ENCODE results near the gene MYRIP.

The MYRIP gene

DNA sequence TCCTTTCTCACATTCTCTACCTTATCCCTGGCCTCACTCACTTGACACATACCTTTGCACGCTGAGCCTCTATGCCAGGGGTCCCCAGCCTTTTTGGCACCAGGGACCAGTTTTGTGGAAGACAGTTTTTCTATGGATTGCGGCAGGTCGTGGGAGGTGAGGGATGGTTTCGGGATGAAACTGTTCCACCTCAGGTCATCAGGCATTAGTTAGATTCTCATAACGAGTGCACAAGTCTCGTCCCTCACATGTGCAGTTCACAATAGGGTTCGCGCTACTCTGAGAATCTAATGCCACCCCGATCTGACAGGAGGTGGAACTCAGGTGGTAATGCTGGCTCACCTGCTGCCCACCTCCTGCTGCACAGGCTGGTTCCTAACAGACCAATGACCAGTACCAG, 387.6 kb downstream of the MYRIP start:
- Histone ChIP-seq H3K36me3 (ENCODE audit: control insufficient read depth, insufficient read depth, low read length) (no peaks in the 10 kb centered on the region), H3K4me3 (ENCODE audit: insufficient read depth, low read depth, low read length, poor library complexity, severe bottlenecking) (no peak overlapping the region), H3K27ac (ENCODE audit: insufficient read depth, low read length, poor library complexity, severe bottlenecking) (no peak overlapping the region), H3K9me3 (ENCODE audit: control insufficient read depth, low read length) (no peaks in the 10 kb centered on the region), H3K4me1 (ENCODE audit: control insufficient read depth, insufficient read depth, low read length, poor library complexity, severe bottlenecking) (no peaks in the 10 kb centered on the region), H3K27me3 (replicated peaks; ENCODE audit: control insufficient read depth, insufficient read depth, low read length, poor library complexity, severe bottlenecking) (no peaks in the 10 kb centered on the region)
- DNase-seq, result no peak

DNA sequence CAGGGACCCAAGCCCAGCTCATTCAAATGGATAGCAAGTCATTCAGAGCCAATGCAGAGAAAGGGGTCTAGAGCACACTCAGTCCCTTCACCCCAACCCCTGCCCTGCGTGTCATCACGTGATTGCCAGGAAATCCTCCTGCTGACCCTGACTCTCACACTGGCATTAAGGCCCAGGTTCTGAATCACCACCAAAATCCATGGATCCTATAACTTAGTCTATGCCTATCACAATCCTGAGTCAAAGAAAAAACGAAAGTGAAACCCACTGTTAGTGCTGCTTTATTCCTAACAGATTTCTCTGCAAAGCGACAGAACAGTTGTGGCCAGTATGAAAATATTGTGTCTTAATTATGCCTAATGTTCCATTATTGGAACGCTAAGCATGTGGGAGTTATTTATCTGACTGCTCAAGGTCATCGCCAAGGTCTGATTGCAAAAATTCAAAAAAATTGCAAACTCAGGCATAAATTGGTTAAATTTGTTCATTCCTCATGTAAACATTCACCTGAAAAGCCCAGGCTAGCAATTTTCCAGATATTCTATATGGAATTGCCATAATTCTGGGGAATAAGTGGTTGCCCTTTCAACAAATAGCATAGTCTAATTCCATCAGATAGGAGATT, 391.4 kb downstream of the MYRIP start:
- no peak for DNase-seq
- H3K4me3 ChIP-seq (ENCODE audit: insufficient read depth, low read depth, low read length, poor library complexity, severe bottlenecking), result no peak overlapping the region
- H3K36me3 ChIP-seq (ENCODE audit: control insufficient read depth, insufficient read depth, low read length), result no peaks in the 10 kb centered on the region
- no peaks in the 10 kb centered on the region for H3K9me3 ChIP-seq (ENCODE audit: control insufficient read depth, low read length)
- H3K4me1 ChIP-seq (ENCODE audit: control insufficient read depth, insufficient read depth, low read length, poor library complexity, severe bottlenecking), result no peaks in the 10 kb centered on the region
- no peaks in the 10 kb centered on the region for H3K27me3 ChIP-seq (replicated peaks; ENCODE audit: control insufficient read depth, insufficient read depth, low read length, poor library complexity, severe bottlenecking)
- no peak overlapping the region for H3K27ac ChIP-seq (ENCODE audit: insufficient read depth, low read length, poor library complexity, severe bottlenecking)

DNA sequence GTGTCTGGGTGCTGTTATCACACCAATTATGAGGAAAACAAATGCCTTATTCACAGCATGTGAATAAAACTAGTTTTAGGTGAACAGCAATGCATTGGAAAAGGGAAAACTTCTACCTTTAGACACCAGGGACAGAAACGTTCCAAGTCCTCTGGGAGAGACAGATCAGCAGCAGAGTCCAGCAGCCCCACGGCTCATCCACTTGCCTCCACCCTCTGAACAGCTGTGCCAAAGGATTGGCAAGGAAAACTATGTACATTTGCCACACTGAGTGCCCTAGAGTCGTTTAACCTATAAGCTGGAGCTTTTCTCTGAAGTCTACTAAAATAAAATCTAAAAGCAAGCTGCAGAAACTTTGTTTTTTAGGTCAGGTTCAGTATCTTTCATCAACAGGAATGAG, 392.4 kb downstream of the MYRIP start:
- Histone ChIP-seq H3K9me3 (ENCODE audit: control insufficient read depth, low read length) (no peaks in the 10 kb centered on the region), H3K27me3 (replicated peaks; ENCODE audit: control insufficient read depth, insufficient read depth, low read length, poor library complexity, severe bottlenecking) (no peaks in the 10 kb centered on the region), H3K36me3 (ENCODE audit: control insufficient read depth, insufficient read depth, low read length) (no peaks in the 10 kb centered on the region), H3K4me3 (ENCODE audit: insufficient read depth, low read depth, low read length, poor library complexity, severe bottlenecking) (no peak overlapping the region), H3K27ac (ENCODE audit: insufficient read depth, low read length, poor library complexity, severe bottlenecking) (no peak overlapping the region), H3K4me1 (ENCODE audit: control insufficient read depth, insufficient read depth, low read length, poor library complexity, severe bottlenecking) (no peaks in the 10 kb centered on the region)
- no peak for DNase-seq

GRCh38 chr3:40206522-40206921, 397.1 kb downstream of the MYRIP start:
- DNase-seq, result no peak

GRCh38 chr3:40207796-40208195, 398.4 kb downstream of the MYRIP start:
- no peaks in the 10 kb centered on the region for H3K27me3 ChIP-seq (replicated peaks; ENCODE audit: control insufficient read depth, insufficient read depth, low read length, poor library complexity, severe bottlenecking)
- H3K36me3 ChIP-seq (ENCODE audit: control insufficient read depth, insufficient read depth, low read length), result no peaks in the 10 kb centered on the region
- H3K9me3 ChIP-seq (ENCODE audit: control insufficient read depth, low read length), result no peaks in the 10 kb centered on the region
- no peak overlapping the region for H3K4me3 ChIP-seq (ENCODE audit: insufficient read depth, low read depth, low read length, poor library complexity, severe bottlenecking)
- no peaks in the 10 kb centered on the region for H3K4me1 ChIP-seq (ENCODE audit: control insufficient read depth, insufficient read depth, low read length, poor library complexity, severe bottlenecking)
- H3K27ac ChIP-seq (ENCODE audit: insufficient read depth, low read length, poor library complexity, severe bottlenecking), result no peak overlapping the region
- no peak for DNase-seq

More at GRCh38 chr3:40206522-40206921, 397.1 kb downstream of the MYRIP start:
- no peaks in the 10 kb centered on the region for H3K4me1 ChIP-seq (ENCODE audit: control insufficient read depth, insufficient read depth, low read length, poor library complexity, severe bottlenecking)
- no peak overlapping the region for H3K4me3 ChIP-seq (ENCODE audit: insufficient read depth, low read depth, low read length, poor library complexity, severe bottlenecking)
- H3K9me3 ChIP-seq (ENCODE audit: control insufficient read depth, low read length), result no peaks in the 10 kb centered on the region
- no peaks in the 10 kb centered on the region for H3K27me3 ChIP-seq (replicated peaks; ENCODE audit: control insufficient read depth, insufficient read depth, low read length, poor library complexity, severe bottlenecking)
- H3K36me3 ChIP-seq (ENCODE audit: control insufficient read depth, insufficient read depth, low read length), result no peaks in the 10 kb centered on the region
- no peak overlapping the region for H3K27ac ChIP-seq (ENCODE audit: insufficient read depth, low read length, poor library complexity, severe bottlenecking)

GRCh38 chr3:40208251-40208650, 398.8 kb downstream of the MYRIP start:
- DNase-seq, result no peak
- Histone ChIP-seq H3K36me3 (ENCODE audit: control insufficient read depth, insufficient read depth, low read length) (no peaks in the 10 kb centered on the region), H3K27me3 (replicated peaks; ENCODE audit: control insufficient read depth, insufficient read depth, low read length, poor library complexity, severe bottlenecking) (no peaks in the 10 kb centered on the region), H3K9me3 (ENCODE audit: control insufficient read depth, low read length) (no peaks in the 10 kb centered on the region), H3K27ac (ENCODE audit: insufficient read depth, low read length, poor library complexity, severe bottlenecking) (no peak overlapping the region), H3K4me1 (ENCODE audit: control insufficient read depth, insufficient read depth, low read length, poor library complexity, severe bottlenecking) (no peaks in the 10 kb centered on the region), H3K4me3 (ENCODE audit: insufficient read depth, low read depth, low read length, poor library complexity, severe bottlenecking) (no peak overlapping the region)

DNA sequence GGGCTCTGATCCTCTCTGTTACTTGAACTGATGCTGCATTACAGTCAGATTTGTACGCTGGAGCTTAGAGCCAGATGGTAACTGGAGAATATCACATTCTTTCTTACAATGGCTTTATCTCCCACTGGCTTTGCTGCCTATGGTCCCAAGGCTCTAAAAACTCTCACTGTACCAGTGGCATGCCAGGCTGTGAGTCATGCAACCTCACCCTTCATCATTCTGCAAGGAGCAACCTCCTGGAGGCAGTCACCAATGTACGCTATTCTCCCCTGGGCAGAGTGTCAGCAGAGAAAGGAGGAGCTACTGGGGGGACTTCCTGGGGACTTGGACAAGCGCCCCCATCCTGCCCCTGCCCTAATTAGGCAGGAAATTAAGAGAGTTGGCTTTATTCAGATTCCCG, 402.2 kb downstream of the MYRIP start:
- DNase-seq, result no peak
- no peaks in the 10 kb centered on the region for H3K27me3 ChIP-seq (replicated peaks; ENCODE audit: control insufficient read depth, insufficient read depth, low read length, poor library complexity, severe bottlenecking)
- no peak overlapping the region for H3K27ac ChIP-seq (ENCODE audit: insufficient read depth, low read length, poor library complexity, severe bottlenecking)
- H3K36me3 ChIP-seq (ENCODE audit: control insufficient read depth, insufficient read depth, low read length), result no peaks in the 10 kb centered on the region
- H3K4me3 ChIP-seq (ENCODE audit: insufficient read depth, low read depth, low read length, poor library complexity, severe bottlenecking), result no peak overlapping the region
- no peaks in the 10 kb centered on the region for H3K9me3 ChIP-seq (ENCODE audit: control insufficient read depth, low read length)
- no peaks in the 10 kb centered on the region for H3K4me1 ChIP-seq (ENCODE audit: control insufficient read depth, insufficient read depth, low read length, poor library complexity, severe bottlenecking)

GRCh38 chr3:40213556-40213955, 404.1 kb downstream of the MYRIP start:
- H3K27ac ChIP-seq (ENCODE audit: insufficient read depth, low read length, poor library complexity, severe bottlenecking), result no peak overlapping the region
- no peak for DNase-seq

GRCh38 chr3:40215015-40215414, 405.6 kb downstream of the MYRIP start:
- H3K27me3 ChIP-seq (replicated peaks; ENCODE audit: control insufficient read depth, insufficient read depth, low read length, poor library complexity, severe bottlenecking), result no peaks in the 10 kb centered on the region
- H3K4me3 ChIP-seq (ENCODE audit: insufficient read depth, low read depth, low read length, poor library complexity, severe bottlenecking), result no peak overlapping the region
- no peaks in the 10 kb centered on the region for H3K9me3 ChIP-seq (ENCODE audit: control insufficient read depth, low read length)
- no peaks in the 10 kb centered on the region for H3K4me1 ChIP-seq (ENCODE audit: control insufficient read depth, insufficient read depth, low read length, poor library complexity, severe bottlenecking)
- no peak overlapping the region for H3K27ac ChIP-seq (ENCODE audit: insufficient read depth, low read length, poor library complexity, severe bottlenecking)
- no peak for DNase-seq
- no peaks in the 10 kb centered on the region for H3K36me3 ChIP-seq (ENCODE audit: control insufficient read depth, insufficient read depth, low read length)

More at GRCh38 chr3:40213556-40213955, 404.1 kb downstream of the MYRIP start:
- Histone ChIP-seq H3K36me3 (ENCODE audit: control insufficient read depth, insufficient read depth, low read length) (no peaks in the 10 kb centered on the region), H3K27me3 (replicated peaks; ENCODE audit: control insufficient read depth, insufficient read depth, low read length, poor library complexity, severe bottlenecking) (no peaks in the 10 kb centered on the region), H3K4me3 (ENCODE audit: insufficient read depth, low read depth, low read length, poor library complexity, severe bottlenecking) (no peak overlapping the region), H3K9me3 (ENCODE audit: control insufficient read depth, low read length) (no peaks in the 10 kb centered on the region), H3K4me1 (ENCODE audit: control insufficient read depth, insufficient read depth, low read length, poor library complexity, severe bottlenecking) (no peaks in the 10 kb centered on the region)

DNA sequence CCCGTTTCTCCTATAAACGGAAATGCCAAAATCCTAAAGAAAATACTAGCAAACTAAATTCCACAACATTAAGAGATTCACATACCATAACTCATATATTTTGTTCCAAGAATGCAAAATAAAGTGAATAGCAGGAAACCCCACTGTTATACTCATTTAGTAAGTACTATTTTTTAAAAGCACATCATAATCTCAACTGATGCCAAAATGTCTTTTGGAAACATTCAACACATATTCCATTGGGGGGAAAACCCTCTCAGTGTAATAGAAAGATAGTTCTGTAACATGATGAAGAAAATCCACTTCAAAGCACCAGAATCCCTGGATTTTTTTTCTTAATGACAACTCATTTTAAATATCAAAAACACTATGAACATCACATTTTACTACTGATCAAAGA, 407.1 kb downstream of the MYRIP start:
- no peaks in the 10 kb centered on the region for H3K4me1 ChIP-seq (ENCODE audit: control insufficient read depth, insufficient read depth, low read length, poor library complexity, severe bottlenecking)
- no peaks in the 10 kb centered on the region for H3K9me3 ChIP-seq (ENCODE audit: control insufficient read depth, low read length)

More for the DNA sequence above, 407.1 kb downstream of the MYRIP start:
- Histone ChIP-seq H3K36me3 (ENCODE audit: control insufficient read depth, insufficient read depth, low read length) (no peaks in the 10 kb centered on the region), H3K4me3 (ENCODE audit: insufficient read depth, low read depth, low read length, poor library complexity, severe bottlenecking) (no peak overlapping the region), H3K27ac (ENCODE audit: insufficient read depth, low read length, poor library complexity, severe bottlenecking) (no peak overlapping the region), H3K27me3 (replicated peaks; ENCODE audit: control insufficient read depth, insufficient read depth, low read length, poor library complexity, severe bottlenecking) (no peaks in the 10 kb centered on the region)
- DNase-seq, result no peak

Data from effector memory CD4-positive, alpha-beta T cell (primary cell).